Uterus (tissue), 2 donors: ENCODE data around the gene KHDRBS1.

Experiments
- CTCF ChIP-seq, 4 experiments: fragments of 200-600 bp in 2 of 4; fragments of 450-650 bp in 2 of 4; sonication (generic) in 2 of 4; IDR thresholded peaks; one replicate each; pipeline ENCODE4 v1.5.1; 2016 to 2019; ENCODE audit warnings: antibody characterized with exemption in 4 of 4, mild to moderate bottlenecking in 2 of 4, moderate library complexity in 1 of 4
- POLR2A ChIP-seq, 2 donors: fragments of 450-650 bp; IDR thresholded peaks; one replicate each; pipeline ENCODE4 v1.6.1; 2016; ENCODE audit warnings: antibody characterized with exemption in 2 of 2, mild to moderate bottlenecking in 1 of 2, moderate library complexity in 1 of 2

GRCh38 chr1:32066489-32066873 lies 52.8 kb downstream of the KHDRBS1 start:
- TF ChIP-seq POLR2A (IDR thresholded peaks at IDR 0.05): no peak
- no peak for TF ChIP-seq CTCF (IDR thresholded peaks at IDR 0.05)
